AG04450 (cell line): ENCODE results near the gene CISH. TPM values are rescaled to one million over a fixed set of nuclear protein-coding genes. Genes with fewer than 3 reads are reported as not detected.

Experiments
- CTCF ChIA-PET: fragments of 300-600, 350-600 bp; formaldehyde crosslinking; extraction: SDS; loops from one replicate; lab custom pipeline; 2022; ENCODE audit warnings: antibody characterized with exemption, inconsistent platforms; lab: Charles Lee
- POLR2A ChIA-PET: fragments of 350-600 bp; formaldehyde crosslinking; extraction: SDS; loops from one replicate; lab custom pipeline; 2021; ENCODE audit warnings: antibody characterized with exemption, inconsistent platforms; lab: Yijun Ruan, JAX
- DNase-seq: peaks from one replicate; pipeline ENCODE4 v3.0.0-alpha.2; 2011; ENCODE audit warnings: low read depth, low spot score
- H3K27ac ChIP-seq: one replicate; pipeline ENCODE4 v1.5.1; 2012; ENCODE audit warnings: low read depth, low read length, control low read depth
- H3K27me3 ChIP-seq: one replicate; pipeline ENCODE4 v1.6.0; 2012; ENCODE audit warnings: low read length; ENCODE audit not compliant: control insufficient read depth, insufficient read depth
- H3K4me3 ChIP-seq: 2 replicates; pipeline ENCODE4 v1.5.1; 2011; ENCODE audit warnings: mild to moderate bottlenecking, low read depth, low read length, control low read depth
- H3K9me3 ChIP-seq: 2 replicates; pipeline ENCODE4 v1.5.1; 2012; ENCODE audit warnings: low read length; ENCODE audit not compliant: control insufficient read depth, insufficient read depth
- CTCF ChIP-seq: IDR thresholded peaks from 2 replicates; pipeline ENCODE4 v1.5.1; 2011; ENCODE audit warnings: low read depth, low read length, control low read depth, inconsistent platforms
- polyA plus RNA-seq: library from polyadenylated mRNA; depleted of rRNA; stranded (reverse); fragments of >200 nt; gene quantifications from 2 replicates; pipeline ENCODE4 v1.2.3, GENCODE V29; 2011

The CISH gene
- polyA plus RNA-seq, 1 experiment = 2.4 TPM

- POLR2A ChIA-PET = no interaction called here
Measured at GRCh38 chr3:50652709-50653108, 41.1 kb upstream of the CISH start.

GRCh38 chr3:50651920-50652529 is 40.5 kb upstream of the CISH start:
- no peak for DNase-seq
- no peak overlapping the region for H3K27ac ChIP-seq
- no peaks in the 10 kb centered on the region for H3K9me3 ChIP-seq
- TF ChIP-seq CTCF = no peak
- no peaks in the 10 kb centered on the region for H3K27me3 ChIP-seq
- CTCF ChIA-PET = interaction anchor here (1.2 to 2.7 kb wide), 3 partner anchors 36 to 82 kb away, joined by 4 to 31 read pairs (median 5); partner anchors contain the start of gene MAPKAPK3
- no peak overlapping the region for H3K4me3 ChIP-seq
- POLR2A ChIA-PET = interaction anchor here (0.6 kb wide), 1 partner anchor 846 kb away, joined by 4 read pairs; no protein-coding TSS in a partner anchor

More at GRCh38 chr3:50652709-50653108, 41.1 kb upstream of the CISH start:
- DNase-seq = no peak
- TF ChIP-seq CTCF = peak; percentile 29; the same call in 1 of the 2 replicates
- H3K27me3 ChIP-seq = peaks cover under 1% of the 10 kb centered on the region
- CTCF ChIA-PET = interaction anchor here (1.2 to 2.7 kb wide), 3 partner anchors 35 to 83 kb away, joined by 3 to 31 read pairs (median 4); partner anchors contain the start of gene MAPKAPK3
- H3K4me3 ChIP-seq = no peak overlapping the region
- no peak overlapping the region for H3K27ac ChIP-seq
- no peaks in the 10 kb centered on the region for H3K9me3 ChIP-seq

- DNase-seq = no peak
- POLR2A ChIA-PET = interaction anchor here (0.6 kb wide), 1 partner anchor 847 kb away, joined by 4 read pairs; no protein-coding TSS in a partner anchor
- Histone ChIP-seq H3K27ac (peak overlapping the region; percentile 2), H3K27me3 (no peaks in the 10 kb centered on the region), H3K9me3 (no peaks in the 10 kb centered on the region), H3K4me3 (no peak overlapping the region)
- CTCF ChIA-PET = interaction anchor here (1.2 kb wide), 1 partner anchor 35 kb away, joined by 5 read pairs; no protein-coding TSS in a partner anchor
- TF ChIP-seq CTCF = no peak
Measured at GRCh38 chr3:50651445-50651844, 39.9 kb upstream of the CISH start.

- ChIA-PET CTCF (interaction anchor here (2.1 kb wide), 1 partner anchor 34 kb away, joined by 8 read pairs; the partner anchor contains the start of gene MAPKAPK3), POLR2A (no interaction called here)
- Histone ChIP-seq H3K4me3 (no peak overlapping the region), H3K27me3 (no peaks in the 10 kb centered on the region), H3K27ac (no peak overlapping the region), H3K9me3 (no peaks in the 10 kb centered on the region)
- DNase-seq = no peak
- no peak for TF ChIP-seq CTCF
Measured at GRCh38 chr3:50650018-50650417, 38.4 kb upstream of the CISH start.

GRCh38 chr3:50649451-50649931 is 37.9 kb upstream of the CISH start:
- CTCF ChIA-PET = interaction anchor here (0.6 to 2.1 kb wide), 3 partner anchors 33 to 741 kb away, joined by 3 to 8 read pairs (median 3); partner anchors contain the start of gene MAPKAPK3
- POLR2A ChIA-PET = no interaction called here
- H3K27me3 ChIP-seq = no peaks in the 10 kb centered on the region

More at GRCh38 chr3:50649451-50649931, 37.9 kb upstream of the CISH start:
- no peak for DNase-seq
- Histone ChIP-seq H3K4me3 (no peak overlapping the region), H3K9me3 (no peaks in the 10 kb centered on the region), H3K27ac (no peak overlapping the region)
- no peak for TF ChIP-seq CTCF
